ENCODE results near the gene ZNF326.

The ZNF326 gene

GRCh38 chr1:90067194-90067931 is 72.5 kb downstream of the ZNF326 start:
- Histone ChIP-seq H3K27me3 (ENCODE audit: control insufficient read depth, low read length) (peaks cover 6% of the 10 kb centered on the region; the same call in 1 of the 2 replicates), H3K79me2 (ENCODE audit: control insufficient read depth, low read length) (no peaks in the 10 kb centered on the region), H3F3A (ENCODE audit: control insufficient read depth, insufficient read depth) (no peaks in the 10 kb centered on the region), H3K27ac (ENCODE audit: low read depth, low read length) (no peak overlapping the region), H3K9me2 (replicated peaks; ENCODE audit: control insufficient read depth, low read length) (no peaks in the 10 kb centered on the region), H4K20me1 (ENCODE audit: control insufficient read depth, insufficient read depth, low read depth, low read length) (no peaks in the 10 kb centered on the region), H3K9me3 (ENCODE audit: control insufficient read depth, insufficient read depth, low read length) (no peaks in the 10 kb centered on the region), H3K4me3 (ENCODE audit: low read length) (no peak overlapping the region), H3K4me2 (ENCODE audit: low read length) (no peak overlapping the region), H3K4me1 (ENCODE audit: control insufficient read depth, low read length) (no peaks in the 10 kb centered on the region), H3K36me3 (ENCODE audit: control insufficient read depth, low read length) (no peaks in the 10 kb centered on the region)
- no peak for TF ChIP-seq EZH2phosphoT487 (IDR thresholded peaks at IDR 0.05; ENCODE audit: borderline replicate concordance, low read length)
- TF ChIP-seq CTCF (IDR thresholded peaks at IDR 0.05; ENCODE audit: low read depth, low read length, poor library complexity, severe bottlenecking): no peak

- H3K36me3 ChIP-seq (ENCODE audit: control insufficient read depth, low read length): no peaks in the 10 kb centered on the region
- H3K9me3 ChIP-seq (ENCODE audit: control insufficient read depth, insufficient read depth, low read length): no peaks in the 10 kb centered on the region
- no peaks in the 10 kb centered on the region for H3K9me2 ChIP-seq (replicated peaks; ENCODE audit: control insufficient read depth, low read length)
- no peak overlapping the region for H3K27ac ChIP-seq (ENCODE audit: low read depth, low read length)
- H3K4me3 ChIP-seq (ENCODE audit: low read length): no peak overlapping the region
- no peaks in the 10 kb centered on the region for H3F3A ChIP-seq (ENCODE audit: control insufficient read depth, insufficient read depth)
- H3K27me3 ChIP-seq (ENCODE audit: control insufficient read depth, low read length): peaks cover 6% of the 10 kb centered on the region; the same call in 1 of the 2 replicates
- H3K4me1 ChIP-seq (ENCODE audit: control insufficient read depth, low read length): no peaks in the 10 kb centered on the region
- TF ChIP-seq CTCF (IDR thresholded peaks at IDR 0.05; ENCODE audit: low read depth, low read length, poor library complexity, severe bottlenecking) (no peak), EZH2phosphoT487 (IDR thresholded peaks at IDR 0.05; ENCODE audit: borderline replicate concordance, low read length) (no peak)
- no peak overlapping the region for H3K4me2 ChIP-seq (ENCODE audit: low read length)
- no peaks in the 10 kb centered on the region for H3K79me2 ChIP-seq (ENCODE audit: control insufficient read depth, low read length)
- no peaks in the 10 kb centered on the region for H4K20me1 ChIP-seq (ENCODE audit: control insufficient read depth, insufficient read depth, low read depth, low read length)
Observed at GRCh38 chr1:90068611-90069280, 73.8 kb downstream of the ZNF326 start.

GRCh38 chr1:90074137-90074536 is 79.2 kb downstream of the ZNF326 start:
- H3K4me1 ChIP-seq (ENCODE audit: control insufficient read depth, low read length): peaks cover 3% of the 10 kb centered on the region; the same call in 1 of the 2 replicates
- no peak overlapping the region for H3K4me2 ChIP-seq (ENCODE audit: low read length)
- H3K27ac ChIP-seq (ENCODE audit: low read depth, low read length): no peak overlapping the region
- H3K79me2 ChIP-seq (ENCODE audit: control insufficient read depth, low read length): no peaks in the 10 kb centered on the region
- no peaks in the 10 kb centered on the region for H3F3A ChIP-seq (ENCODE audit: control insufficient read depth, insufficient read depth)
- H3K27me3 ChIP-seq (ENCODE audit: control insufficient read depth, low read length): no peaks in the 10 kb centered on the region
- H3K9me3 ChIP-seq (ENCODE audit: control insufficient read depth, insufficient read depth, low read length): no peaks in the 10 kb centered on the region
- H3K36me3 ChIP-seq (ENCODE audit: control insufficient read depth, low read length): no peaks in the 10 kb centered on the region
- TF ChIP-seq CTCF (IDR thresholded peaks at IDR 0.05; ENCODE audit: low read depth, low read length, poor library complexity, severe bottlenecking) (no peak), EZH2phosphoT487 (IDR thresholded peaks at IDR 0.05; ENCODE audit: borderline replicate concordance, low read length) (no peak)
- H3K4me3 ChIP-seq (ENCODE audit: low read length): no peak overlapping the region
- H4K20me1 ChIP-seq (ENCODE audit: control insufficient read depth, insufficient read depth, low read depth, low read length): no peaks in the 10 kb centered on the region
- no peaks in the 10 kb centered on the region for H3K9me2 ChIP-seq (replicated peaks; ENCODE audit: control insufficient read depth, low read length)

Measured in DOHH2 (cell line).